Activated CD4-positive, CD25-positive, alpha-beta regulatory T cell treated with anti-CD3 and anti-CD28 coated beads, Interleukin-2, amount 50 U/mL, for 16 hours (primary cell): ENCODE measurements around the gene PPP6R2.

Experiments used
- DNase-seq: peaks from one replicate; pipeline ENCODE4 v3.0.0-alpha.2; 2020; ENCODE audit warnings: low read depth, low spot score

PPP6R2 gene

DNA sequence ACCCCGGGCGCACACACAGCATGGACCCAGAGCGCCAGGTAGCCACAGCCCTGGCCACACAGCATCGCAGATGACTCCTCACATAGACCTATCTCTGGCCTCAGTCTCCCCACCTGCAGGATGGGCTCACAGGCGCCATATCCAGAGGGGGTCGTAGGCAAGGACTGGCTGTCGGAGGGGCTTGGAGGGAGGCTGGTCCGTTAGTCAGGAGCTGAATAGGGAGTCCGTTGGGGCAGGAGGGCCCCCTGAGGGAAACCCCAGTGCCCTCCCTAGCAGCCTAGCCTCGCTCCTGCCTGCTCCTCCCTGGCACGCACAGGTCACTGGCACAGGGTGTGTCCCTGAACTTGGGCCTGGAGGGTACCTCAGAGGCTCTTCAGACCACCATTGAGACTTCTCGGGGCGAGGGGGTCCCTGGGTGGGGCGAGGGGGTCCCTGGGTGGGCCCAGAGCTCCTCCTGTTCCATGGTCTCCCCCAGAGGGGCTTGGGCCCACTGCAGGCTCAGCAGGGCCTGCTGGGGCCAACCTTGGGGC, 37.7 kb upstream of the PPP6R2 start:
- no peak for DNase-seq

GRCh38 chr22:50305923-50306566, 37.1 kb upstream of the PPP6R2 start:
- no peak for DNase-seq

- no peak for DNase-seq
Observed at GRCh38 chr22:50306753-50307749, 36.1 kb upstream of the PPP6R2 start, which contains the start of gene PLXNB2. Gene PLXNB2, minus strand, starts transcription at chr22:50307646. Its CDS starts 17,062 bp downstream, at chr22:50290584.

DNA sequence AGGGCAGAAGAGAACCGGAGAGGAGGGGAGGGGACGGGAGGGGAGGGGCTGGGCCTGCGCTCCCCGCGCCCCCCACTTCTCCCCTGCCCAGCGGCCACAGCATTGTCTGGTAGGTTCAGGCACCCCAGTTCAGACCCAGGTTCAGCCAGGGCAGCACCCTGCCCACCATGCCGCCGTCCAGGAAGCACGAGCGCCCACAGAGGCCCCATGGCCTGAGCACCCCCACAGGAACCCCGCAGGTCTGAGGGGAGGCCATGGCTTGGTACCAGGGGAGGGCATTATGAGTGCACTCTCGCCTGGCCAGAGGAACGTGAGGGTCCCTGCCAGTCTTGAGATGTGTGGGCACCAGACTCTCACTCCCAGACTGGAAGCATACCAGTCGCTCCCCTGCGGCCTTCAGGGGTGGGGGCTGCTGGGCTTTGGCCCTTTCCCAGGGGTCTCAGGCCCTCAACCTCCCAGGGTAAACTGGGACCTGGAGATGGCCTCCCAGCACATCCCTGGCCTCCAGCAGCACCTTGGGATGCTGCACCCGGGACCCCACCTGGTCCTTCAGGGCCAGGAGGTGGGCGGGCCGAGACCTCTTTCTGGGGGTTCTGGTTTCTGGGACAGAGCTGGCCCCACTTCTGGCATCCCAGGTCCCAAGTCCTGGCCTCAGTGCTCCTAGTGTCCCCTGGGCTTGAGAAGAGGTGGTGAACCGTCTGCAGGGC, 35.1 kb upstream of the PPP6R2 start:
- DNase-seq: no peak

- DNase-seq: no peak
Observed at GRCh38 chr22:50308597-50308935, 34.6 kb upstream of the PPP6R2 start.

- DNase-seq: no peak
Observed at GRCh38 chr22:50308986-50309600, 34.0 kb upstream of the PPP6R2 start.

DNA sequence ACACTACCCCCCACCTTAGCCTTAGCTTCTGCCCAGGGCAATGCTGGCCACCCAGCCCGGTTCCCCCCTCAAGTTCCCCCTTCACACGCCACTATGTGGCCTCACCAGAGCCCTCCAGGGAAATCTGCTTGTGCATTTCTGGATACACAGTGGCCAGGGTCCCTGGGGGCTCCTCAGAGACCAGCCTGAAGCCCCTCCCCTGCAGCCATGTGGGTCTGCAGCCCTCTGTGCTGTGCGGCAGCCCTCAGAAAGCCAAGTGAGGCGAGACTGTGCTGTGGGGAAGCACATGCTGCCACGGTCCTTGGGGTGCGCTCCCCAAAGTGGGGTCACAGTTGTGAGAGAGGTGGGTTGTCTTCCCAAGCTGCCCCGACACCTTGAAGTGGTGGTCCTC, 33.5 kb upstream of the PPP6R2 start:
- DNase-seq: no peak

GRCh38 chr22:50310031-50310722, 33.0 kb upstream of the PPP6R2 start:
- DNase-seq: no peak

- no peak for DNase-seq
Observed at GRCh38 chr22:50310949-50311444, 32.1 kb upstream of the PPP6R2 start.

DNA sequence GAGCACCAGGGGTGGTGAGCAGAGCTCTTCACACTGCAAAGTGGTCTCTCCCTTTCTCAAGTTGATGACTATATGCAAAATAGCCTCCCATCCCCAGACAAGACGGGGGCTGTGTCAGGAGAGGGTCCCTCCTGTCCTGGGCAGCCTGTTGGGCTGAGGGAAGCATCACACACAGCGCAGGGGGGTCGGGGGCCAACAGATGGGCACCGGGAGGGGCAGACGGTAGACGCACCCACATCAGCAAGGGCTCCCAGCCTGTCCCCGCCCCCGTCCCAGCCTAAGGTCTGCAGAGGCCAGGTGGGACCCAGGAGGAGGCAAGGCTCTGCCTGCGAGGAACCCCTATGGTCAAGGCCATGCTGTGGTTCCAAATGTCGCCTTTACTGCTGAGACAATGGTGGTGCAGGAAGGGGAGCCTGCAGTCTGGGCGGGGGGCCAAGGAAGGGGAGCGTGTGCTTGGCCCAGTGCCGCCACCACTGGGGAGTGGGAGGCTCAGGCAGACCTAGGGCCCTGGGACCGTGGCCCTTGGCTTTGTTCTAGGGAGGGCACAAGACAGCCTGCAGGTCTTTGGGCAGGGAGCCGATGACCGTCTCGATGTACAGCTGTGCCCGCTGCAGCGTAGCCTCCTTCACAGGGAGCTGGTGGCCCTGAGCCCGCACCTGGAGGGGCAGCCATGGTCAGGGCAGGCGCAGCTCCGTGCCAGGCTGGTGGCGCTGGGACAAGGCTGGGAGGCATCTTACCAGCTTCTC, 31.3 kb upstream of the PPP6R2 start:
- no peak for DNase-seq

- no peak for DNase-seq
Observed at GRCh38 chr22:50312371-50312770, 30.8 kb upstream of the PPP6R2 start.

DNA sequence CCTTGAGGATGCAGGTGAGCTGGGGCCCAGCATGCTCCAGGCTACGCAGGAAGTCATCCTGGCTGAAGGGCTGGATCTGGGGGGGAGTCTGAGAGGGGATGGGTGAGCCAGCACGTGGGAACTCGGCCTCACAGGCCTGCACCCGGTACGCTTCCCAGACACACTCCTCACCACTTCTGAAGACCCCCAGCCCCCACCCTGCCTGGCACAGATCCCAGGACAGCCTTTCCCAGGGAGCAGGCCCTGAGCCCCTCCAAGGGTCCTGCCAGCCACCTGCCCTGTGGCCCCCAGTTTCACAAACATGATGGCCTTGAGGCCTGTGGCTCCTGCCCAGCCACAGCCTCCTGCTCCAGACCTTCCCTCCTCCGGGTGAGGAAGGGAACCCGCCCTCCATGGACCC, 30.1 kb upstream of the PPP6R2 start:
- no peak for DNase-seq

DNA sequence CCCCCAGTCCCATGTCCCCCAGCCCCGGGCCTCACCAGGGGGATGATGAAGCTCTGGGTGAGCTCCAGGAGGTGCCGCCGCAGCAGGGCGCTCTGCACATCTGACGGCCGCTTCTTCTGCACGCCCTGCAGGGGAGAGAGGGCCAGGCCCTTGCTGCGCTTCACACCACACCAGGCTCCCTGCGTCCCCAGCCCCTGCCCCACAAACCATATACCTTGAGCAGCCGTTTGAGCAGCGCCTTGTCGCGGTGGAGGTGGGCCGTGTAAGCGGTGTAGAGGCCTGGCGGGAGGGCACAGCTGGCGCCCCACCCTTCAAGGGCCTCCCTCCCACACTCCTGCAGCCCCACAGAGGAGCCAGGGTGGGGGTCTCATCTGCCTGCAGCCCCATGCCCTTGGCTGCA, 29.5 kb upstream of the PPP6R2 start:
- DNase-seq: no peak

DNA sequence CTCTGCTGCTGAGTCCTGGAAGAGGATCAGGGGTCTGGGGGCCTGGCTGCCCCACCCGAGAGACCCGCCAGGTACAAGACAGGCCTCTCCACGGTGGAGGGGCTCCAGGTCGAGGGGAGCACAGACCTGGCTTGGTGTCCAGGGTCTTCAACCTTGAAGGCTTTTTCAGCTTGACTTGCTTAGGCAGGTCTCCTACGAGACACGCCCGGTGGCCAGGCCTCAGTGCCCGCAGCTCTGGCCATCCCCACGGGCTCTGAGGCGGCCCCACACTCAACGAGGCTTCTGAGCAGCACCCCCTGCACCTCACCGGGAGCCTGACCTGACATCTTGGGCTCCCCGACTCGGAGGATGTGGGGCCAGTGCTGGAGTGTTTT, 29.1 kb upstream of the PPP6R2 start:
- DNase-seq: no peak

DNA sequence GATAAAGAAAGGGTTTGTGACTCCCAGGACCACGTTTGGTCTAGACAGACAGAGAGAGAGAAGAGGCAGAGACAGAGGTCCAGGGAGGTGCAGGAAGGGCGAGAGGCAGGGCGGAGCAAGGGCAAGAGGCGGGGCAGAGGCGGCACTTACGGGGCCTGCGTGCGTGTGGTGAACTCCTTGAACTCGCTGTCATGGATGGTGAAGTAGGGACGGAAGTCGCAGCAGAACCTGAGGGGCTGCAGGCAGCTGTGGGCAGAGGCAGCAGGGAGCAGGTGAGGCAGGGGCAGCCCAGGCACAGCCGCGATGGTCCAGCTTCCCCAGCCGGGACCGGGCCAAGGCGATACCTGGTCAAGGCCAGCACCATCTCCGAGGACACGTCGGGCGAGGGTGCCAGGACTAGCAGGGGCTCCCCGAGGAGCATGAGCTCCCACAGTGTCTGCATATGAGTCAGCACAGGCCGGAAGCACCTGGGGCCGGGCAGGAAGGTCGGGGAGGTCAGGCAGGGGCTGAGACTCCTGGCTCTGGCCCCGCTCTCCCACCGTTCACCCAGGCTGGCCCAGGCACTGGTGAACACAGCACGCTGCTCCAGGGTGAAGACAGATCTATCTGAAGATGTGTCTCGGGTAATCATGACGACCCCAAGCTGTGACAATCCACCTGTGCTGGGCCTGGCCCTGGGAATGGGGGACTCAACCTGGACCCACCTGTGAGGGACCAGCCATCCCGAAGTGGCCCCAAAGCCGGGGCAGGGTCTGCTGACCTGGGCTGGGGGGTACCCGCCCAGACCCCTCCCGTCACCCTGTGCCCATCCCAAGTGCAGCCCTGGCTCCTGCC, 28.5 kb upstream of the PPP6R2 start:
- peak; percentile 34 for DNase-seq

DNA sequence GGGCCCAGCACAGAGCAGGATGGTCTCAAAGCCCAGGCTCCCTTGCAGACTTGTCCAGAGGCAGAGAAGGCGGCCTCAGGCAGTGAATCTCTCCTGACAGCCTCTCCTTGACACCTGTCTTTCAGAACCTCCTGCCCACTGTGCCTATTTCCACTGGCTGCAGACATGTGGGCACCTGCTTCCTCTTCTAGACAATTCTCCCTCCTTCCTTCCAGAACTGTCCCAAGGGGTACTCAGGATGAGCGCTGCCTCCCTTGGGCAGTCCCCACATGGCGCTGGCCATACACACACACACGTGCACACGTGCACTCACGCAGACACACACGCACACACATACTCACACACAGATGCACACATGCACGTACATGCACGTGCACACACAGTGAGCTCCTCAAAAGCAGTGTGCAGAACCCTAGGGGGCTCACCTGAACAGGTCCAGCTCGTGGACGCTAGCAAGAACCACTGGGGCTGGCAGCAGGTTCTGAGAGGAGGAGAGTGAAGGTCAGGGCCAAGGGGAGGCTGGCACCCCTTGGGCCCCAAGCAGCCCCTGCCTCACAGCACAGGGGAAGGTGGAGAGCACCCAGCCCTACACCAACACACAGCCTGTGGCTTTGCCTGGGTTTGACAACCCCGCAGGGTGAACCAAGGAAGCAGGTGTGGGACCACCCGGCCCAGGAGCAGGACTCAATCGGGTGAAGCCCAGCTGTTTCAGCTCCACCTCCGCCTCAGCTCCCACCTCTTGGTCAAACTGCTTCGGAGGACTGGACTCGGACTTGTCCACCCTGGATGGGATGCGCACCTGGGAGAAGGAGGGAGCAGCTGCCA, 27.6 kb upstream of the PPP6R2 start:
- DNase-seq: no peak

GRCh38 chr22:50316114-50317065, 26.7 kb upstream of the PPP6R2 start:
- DNase-seq: no peak
